H1 (cell line): ENCODE data around the gene GNA12. TPM values are rescaled to one million over a fixed set of nuclear protein-coding genes. Genes with fewer than 3 reads are reported as not detected.
A peak's percentile ranks its signal among the peaks of the same experiment; 100 is the strongest.

Experiments
- CTCF ChIA-PET: fragments of 300-600 bp; sonication (Branson Sonifier 250); formaldehyde crosslinking; loops from one replicate; lab custom pipeline; 2021; ENCODE audit not compliant: partially characterized antibody; lab: Charles Lee
- POLR2A ChIA-PET: fragments of 300-600 bp; sonication (Branson Sonifier 250); formaldehyde crosslinking; loops from one replicate; lab custom pipeline; 2021; ENCODE audit warnings: inconsistent platforms; ENCODE audit not compliant: partially characterized antibody; lab: Charles Lee
- DNase-seq, 2 experiments: peaks; one replicate each; pipeline versions ENCODE4 v3.0.0 to v3.0.0-alpha.2; 2010 to 2022; ENCODE audit warnings: low spot score in 2 of 2, low read depth in 1 of 2, mixed read lengths in 1 of 2
- FAIRE-seq: peaks from 2 replicates; lab custom pipeline; 2011; peaks lifted over from hg19 to GRCh38; lab: Jason Lieb, UNC
- H2AFZ ChIP-seq: 2 replicates; pipeline ENCODE4 v1.8.1; 2012; ENCODE audit warnings: low read length, inconsistent platforms
- H2AK5ac ChIP-seq: 2 replicates; pipeline ENCODE4 v1.6.1; 2013; ENCODE audit warnings: low read depth, low read length
- H2BK120ac ChIP-seq: replicated peaks from 2 replicates; pipeline ENCODE3; 2013; ENCODE audit warnings: low read depth, low read length, inconsistent platforms
- H2BK12ac ChIP-seq: 2 replicates; pipeline ENCODE4 v1.6.1; 2013; ENCODE audit warnings: low read depth, low read length
- H2BK15ac ChIP-seq: 2 replicates; pipeline ENCODE4 v1.6.1; 2013; ENCODE audit warnings: low read length
- H2BK20ac ChIP-seq: 2 replicates; pipeline ENCODE4 v1.6.1; 2013; ENCODE audit warnings: low read length
- H2BK5ac ChIP-seq: 2 replicates; pipeline ENCODE4 v1.6.1; 2013; ENCODE audit warnings: low read depth, low read length
- H3K14ac ChIP-seq: 2 replicates; pipeline ENCODE4 v1.6.1; 2013; ENCODE audit warnings: inconsistent platforms; ENCODE audit not compliant: insufficient read length
- H3K18ac ChIP-seq: 2 replicates; pipeline ENCODE4 v1.6.1; 2013; ENCODE audit warnings: low read length; ENCODE audit errors: extremely low read depth
- H3K23ac ChIP-seq: 2 replicates; pipeline ENCODE4 v1.6.1; 2013; ENCODE audit warnings: inconsistent platforms; ENCODE audit not compliant: insufficient read length
- H3K23me2 ChIP-seq: 2 replicates; pipeline ENCODE4 v1.6.1; 2013; ENCODE audit warnings: low read depth, low read length
- H3K27ac ChIP-seq: 2 replicates; pipeline ENCODE4 v1.6.1; 2011; ENCODE audit warnings: low read depth, low read length, inconsistent platforms
- H3K27me3 ChIP-seq, 4 experiments: replicated peaks in 1 of 4; 1 replicate in 1 of 4; 2 replicates in 3 of 4; pipeline versions ENCODE4 v1.6.1 to v1.8.1; 2011 to 2013; ENCODE audit warnings: low read length in 3 of 4, mild to moderate bottlenecking in 3 of 4, inconsistent platforms in 2 of 4, mixed read lengths in 2 of 4, moderate library complexity in 1 of 4; ENCODE audit not compliant: control insufficient read depth in 3 of 4, insufficient read depth in 3 of 4; ENCODE audit errors: extremely low read depth in 1 of 4
- H3K36me3 ChIP-seq, 4 experiments: 2 replicates each; pipeline versions ENCODE4 v1.6.1 to v1.8.1; 2011 to 2013; ENCODE audit warnings: mild to moderate bottlenecking in 4 of 4, low read length in 3 of 4, moderate library complexity in 2 of 4, control low read depth in 1 of 4, inconsistent platforms in 1 of 4; ENCODE audit not compliant: insufficient read depth in 4 of 4, control insufficient read depth in 2 of 4
- H3K4ac ChIP-seq: replicated peaks from 2 replicates; pipeline ENCODE3; 2013; ENCODE audit warnings: low read length, low read depth, mixed read lengths, inconsistent platforms; ENCODE audit not compliant: insufficient read length
- H3K4me1 ChIP-seq, 4 experiments: replicated peaks in 1 of 4; 1 replicate in 1 of 4; 2 replicates in 3 of 4; pipeline versions ENCODE4 v1.6.1 to v1.8.1; 2011 to 2013; ENCODE audit warnings: low read length in 3 of 4, inconsistent platforms in 2 of 4, mixed read lengths in 1 of 4; ENCODE audit not compliant: insufficient read depth in 4 of 4, control insufficient read depth in 3 of 4
- H3K4me2 ChIP-seq, 2 experiments: 2 replicates each; pipeline versions ENCODE4 v1.6.1 to v1.8.1; 2011 to 2013; ENCODE audit warnings: low read depth in 2 of 2, low read length in 2 of 2, control low read depth in 1 of 2, inconsistent platforms in 1 of 2, mild to moderate bottlenecking in 1 of 2; ENCODE audit not compliant: insufficient read depth in 1 of 2
- H3K4me3 ChIP-seq, 4 experiments: fragments of 200-600, 300-600 bp in 1 of 4; sonication (generic), shearing (Covaris generic), sonication (Bioruptor Twin) in 1 of 4; 2 replicates each; pipeline versions ENCODE4 v1.5.1 to v1.8.1; 2011 to 2016; ENCODE audit warnings: low read length in 4 of 4, low read depth in 3 of 4, control low read depth in 2 of 4, inconsistent platforms in 2 of 4, mild to moderate bottlenecking in 2 of 4, mixed read lengths in 1 of 4, moderate library complexity in 1 of 4; ENCODE audit not compliant: insufficient read depth in 2 of 4; ENCODE audit errors: extremely low read depth in 1 of 4
- H3K56ac ChIP-seq: replicated peaks from 2 replicates; pipeline ENCODE3; 2013; ENCODE audit warnings: low read depth, mild to moderate bottlenecking, mixed read lengths, low read length, inconsistent platforms; ENCODE audit not compliant: insufficient read length
- H3K79me1 ChIP-seq: 2 replicates; pipeline ENCODE4 v1.6.1; 2013; ENCODE audit warnings: low read depth, low read length, control low read depth
- H3K79me2 ChIP-seq, 2 experiments: 2 replicates each; pipeline versions ENCODE4 v1.6.1 to v1.8.1; 2012 to 2013; ENCODE audit warnings: low read length in 2 of 2, mild to moderate bottlenecking in 2 of 2, inconsistent platforms in 1 of 2; ENCODE audit not compliant: insufficient read depth in 2 of 2, control insufficient read depth in 1 of 2
- H3K9ac ChIP-seq, 4 experiments: replicated peaks in 1 of 4; 1 replicate in 1 of 4; 2 replicates in 3 of 4; pipeline versions ENCODE4 v1.6.1 to v1.8.1; 2011 to 2013; ENCODE audit warnings: low read depth in 3 of 4, low read length in 3 of 4, control low read depth in 2 of 4, mild to moderate bottlenecking in 2 of 4, moderate library complexity in 2 of 4, inconsistent platforms in 1 of 4; ENCODE audit errors: extremely low read depth in 1 of 4
- H3K9me3 ChIP-seq, 2 experiments: 2 replicates each; pipeline versions ENCODE4 v1.6.1 to v1.8.1; 2012 to 2013; ENCODE audit warnings: mild to moderate bottlenecking in 2 of 2, moderate library complexity in 2 of 2, control low read depth in 1 of 2, inconsistent platforms in 1 of 2, low read depth in 1 of 2, low read length in 1 of 2, mixed read lengths in 1 of 2; ENCODE audit not compliant: insufficient read depth in 2 of 2
- H4K20me1 ChIP-seq, 2 experiments: replicated peaks in 1 of 2; 2 replicates each; pipeline versions ENCODE3 to v1.8.1; 2011 to 2013; ENCODE audit warnings: inconsistent platforms in 2 of 2, low read length in 2 of 2, mild to moderate bottlenecking in 1 of 2; ENCODE audit not compliant: insufficient read depth in 2 of 2, control insufficient read depth in 1 of 2
- H4K5ac ChIP-seq: 2 replicates; pipeline ENCODE4 v1.6.1; 2013; ENCODE audit warnings: low read length, low read depth, mixed read lengths, inconsistent platforms; ENCODE audit not compliant: insufficient read length
- H4K8ac ChIP-seq: 2 replicates; pipeline ENCODE4 v1.8.0; 2013; ENCODE audit warnings: mild to moderate bottlenecking, moderate library complexity, low read length, inconsistent platforms; ENCODE audit not compliant: insufficient read depth; ENCODE audit errors: extremely low read depth
- H4K91ac ChIP-seq: replicated peaks from 2 replicates; pipeline ENCODE3; 2013; ENCODE audit warnings: low read length, mixed read lengths, inconsistent platforms; ENCODE audit not compliant: insufficient read length
- ASH2L ChIP-seq: fragments of 200-600, 300-600 bp; sonication (generic); IDR thresholded peaks from one replicate; pipeline ENCODE4 v1.7.1; 2017; ENCODE audit warnings: low read length
- BCL11A ChIP-seq, 2 experiments: IDR thresholded peaks; one replicate each; pipeline ENCODE4 v1.6.1; 2011; ENCODE audit warnings: low read depth in 2 of 2, low read length in 2 of 2, mild to moderate bottlenecking in 2 of 2
- CHD2 ChIP-seq: IDR thresholded peaks from 2 replicates; pipeline ENCODE4 v1.6.1; 2012; ENCODE audit warnings: low read length, improper control_type of control experiment
- CREB1 ChIP-seq: IDR thresholded peaks from 2 replicates; pipeline ENCODE4 v1.6.1; 2012; ENCODE audit warnings: inconsistent platforms
- EGR1 ChIP-seq: IDR thresholded peaks from 2 replicates; pipeline ENCODE4 v1.6.1; 2011; ENCODE audit warnings: low read depth, low read length, borderline replicate concordance
- GABPA ChIP-seq: IDR thresholded peaks from 2 replicates; pipeline ENCODE4 v1.6.1; 2011; ENCODE audit warnings: mild to moderate bottlenecking, low read length, moderate library complexity, borderline replicate concordance; ENCODE audit not compliant: insufficient read depth
- POU5F1 ChIP-seq: IDR thresholded peaks from 2 replicates; pipeline ENCODE4 v1.6.1; 2011; ENCODE audit warnings: low read depth, mild to moderate bottlenecking, low read length, moderate library complexity
- RBBP5 ChIP-seq: IDR thresholded peaks from 2 replicates; pipeline ENCODE4 v1.7.1; 2012; ENCODE audit warnings: low read depth, mild to moderate bottlenecking, inconsistent platforms, low read length, moderate library complexity, borderline replicate concordance
- RNF2 ChIP-seq: fragments of 200-900, 300-1000 bp; sonication (generic); IDR thresholded peaks from 2 replicates; pipeline ENCODE4 v1.7.1; 2016; ENCODE audit warnings: borderline replicate concordance, low read depth, mild to moderate bottlenecking, antibody characterized with exemption, low read length; ENCODE audit not compliant: poor library complexity, severe bottlenecking; ENCODE audit errors: missing control alignments
- SIX5 ChIP-seq: IDR thresholded peaks from 2 replicates; pipeline ENCODE4 v1.6.1; 2011; ENCODE audit warnings: mild to moderate bottlenecking, low read depth, low read length
- WGBS, 2 experiments: shearing (Covaris generic) in 1 of 2; methylation state at CpG; one replicate each; pipeline versions ENCODE4 v1.1.6 to v1.1.7; 2013 to 2015; ENCODE audit warnings: low lambda C conversion rate in 2 of 2, mixed read lengths in 2 of 2, inconsistent platforms in 1 of 2, low coverage in 1 of 2, missing lambda C conversion rate in 1 of 2; ENCODE audit not compliant: insufficient replicate concordance in 2 of 2, insufficient coverage in 1 of 2, insufficient read length in 1 of 2; ENCODE audit errors: extremely low coverage in 1 of 2, missing lambda C conversion rate in 1 of 2; 5-methylcytosine and 5-hydroxymethylcytosine counted together
- polyA plus RNA-seq, 7 experiments: library from polyadenylated mRNA; depleted of rRNA in 3 of 7; stranded (reverse) in 5 of 7; unstranded in 2 of 7; fragments of >200 nt in 5 of 7; fragments of 200-250 nt in 2 of 7; gene quantifications; 1 replicate in 5 of 7; 2 replicates in 1 of 7; 4 replicates in 1 of 7; pipeline versions ENCODE4 v1.2.1 to v1.2.3, GENCODE V29; 2011 to 2013; ENCODE audit warnings: missing spikeins in 2 of 7, mixed read lengths in 2 of 7
- total RNA-seq: library from RNA; stranded (reverse); fragmentation: NEBNext Ultra II Directional; extraction: Animal tissue kit (Norgen Biotek cat#: 25700); gene quantifications from 2 replicates; pipeline ENCODE4 v1.2.1, GENCODE V29; 2021

GNA12 gene
- total and polyA plus RNA-seq, 2 of the 8 experiments (the other 6 are each of a cell fraction or from before 2014, with no cell fraction given), result 96.5 to 109 TPM

DNA sequence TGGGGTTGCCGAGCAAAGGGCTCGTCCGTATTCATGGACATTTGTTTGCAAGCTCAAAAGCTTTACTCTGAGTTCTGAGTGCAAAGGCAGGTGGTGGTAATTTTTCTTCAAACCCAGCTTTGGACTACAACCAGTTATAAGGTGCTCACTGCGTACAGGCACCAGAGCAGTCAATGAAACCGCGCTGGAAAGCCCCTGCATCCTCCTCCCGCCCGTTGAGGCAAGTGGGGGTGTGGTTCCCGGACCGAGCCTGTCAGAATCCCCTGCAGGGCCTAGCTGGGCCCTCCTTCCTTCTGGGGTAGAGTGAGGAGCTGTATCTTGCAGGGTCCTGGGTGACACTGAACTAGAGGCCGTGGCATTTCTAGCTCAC is 133.8 kb downstream of the GNA12 start:
- no peak overlapping the region for H3K4me2 ChIP-seq
- no peak overlapping the region for H3K4ac ChIP-seq
- H3K4me3 ChIP-seq, result no peak overlapping the region
- H4K91ac ChIP-seq, result no peak overlapping the region
- no peak overlapping the region for H2AK5ac ChIP-seq
- no peak overlapping the region for H3K14ac ChIP-seq
- peaks cover 1 to 3% of the 10 kb centered on the region in 2 experiments for H4K20me1 ChIP-seq
- no peaks in the 10 kb centered on the region for H3K27me3 ChIP-seq
- no peak overlapping the region for H3K23ac ChIP-seq
- no peak overlapping the region for H2BK15ac ChIP-seq
- H2BK5ac ChIP-seq, result no peak overlapping the region
- H3K9me3 ChIP-seq, result no peaks in the 10 kb centered on the region
- no peak overlapping the region for H4K8ac ChIP-seq
- no peak for TF ChIP-seq GABPA
- TF ChIP-seq CREB1, result no peak
- no peak for TF ChIP-seq BCL11A (IDR thresholded peaks at IDR 0.05; ENCODE audit: low read depth in 2 of 2, low read length in 2 of 2)
- TF ChIP-seq CHD2, result no peak
- TF ChIP-seq POU5F1, result no peak
- no peak for TF ChIP-seq RBBP5
- no peak for TF ChIP-seq RNF2
- no peak for TF ChIP-seq SIX5
- no peak for TF ChIP-seq EGR1
- TF ChIP-seq ASH2L, result no peak
- no peaks in the 10 kb centered on the region for H3K79me2 ChIP-seq
- no peaks in the 10 kb centered on the region for H3K23me2 ChIP-seq
- 93% methylated on average over 11 of the region's 11 CpGs; no CpG with 5 or more reads in 1 of the 2 experiments for WGBS, 2 experiments
- no peak for DNase-seq
- H2BK120ac ChIP-seq, result no peak overlapping the region
- H4K5ac ChIP-seq, result no peak overlapping the region
- H3K56ac ChIP-seq, result no peak overlapping the region
- no peaks in the 10 kb centered on the region for H3K79me1 ChIP-seq
- H3K9ac ChIP-seq, result no peak overlapping the region
- no peaks in the 10 kb centered on the region; a peak in 1 of 8 replicates for H3K36me3 ChIP-seq
- no peak overlapping the region for H3K18ac ChIP-seq
- peaks cover 0 to 5% (median under 1%) of the 10 kb centered on the region in 4 experiments; a peak in 2 of 7 replicates for H3K4me1 ChIP-seq
- H2BK12ac ChIP-seq, result 0 out of 2 replicates have a peak overlapping the region, but pooled peaks have one; percentile 27
- H2BK20ac ChIP-seq, result no peak overlapping the region
- FAIRE-seq, result no peak
- POLR2A ChIA-PET, result interaction anchor here (0.9 to 2.0 kb wide), 7 partner anchors 9 to 208 kb away, joined by 3 to 6 read pairs (median 5); no protein-coding TSS in a partner anchor
- CTCF ChIA-PET, result interaction anchor here (0.5 to 9.1 kb wide), 50 partner anchors 11 to 490 kb away, joined by 3 to 125 read pairs (median 4); partner anchors contain the start of gene AMZ1
- H2AFZ ChIP-seq, result no peak overlapping the region
- H3K27ac ChIP-seq, result no peak overlapping the region
